Measurements from ENCODE around the gene RAI14.

The RAI14 gene

DNA sequence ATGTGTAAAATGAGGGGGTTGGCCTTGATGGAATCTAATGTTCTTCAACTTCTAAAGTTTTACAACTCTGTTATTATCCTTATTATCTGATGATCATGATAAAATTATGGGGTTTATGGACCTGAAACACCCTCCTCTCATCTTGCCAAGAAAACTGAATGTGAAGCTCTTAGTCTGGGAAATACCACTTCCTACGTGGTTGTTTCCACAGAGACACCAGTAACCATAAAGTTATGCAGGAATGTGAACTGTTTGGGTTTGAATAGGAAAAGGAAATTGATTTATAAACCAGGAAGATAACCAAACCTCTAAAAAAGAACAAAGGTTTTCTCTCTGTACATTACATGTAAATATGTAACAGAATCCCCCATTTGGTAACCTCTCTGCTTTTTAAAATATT is 28.3 kb upstream of the RAI14 start:
- H2BK15ac ChIP-seq (ENCODE audit: low read depth, poor library complexity, severe bottlenecking) = no peak overlapping the region
- DNase-seq = peak; percentile 79
- H2AFZ ChIP-seq (ENCODE audit: low read depth, low read length) = no peak overlapping the region
- H3K4me1 ChIP-seq (ENCODE audit: control insufficient read depth, insufficient read depth, low read depth, low read length) = peaks cover 4% of the 10 kb centered on the region
- no peak overlapping the region for H2BK12ac ChIP-seq (ENCODE audit: low read length in 2 of 2)
- no peak overlapping the region for H3K9ac ChIP-seq (ENCODE audit: low read length)
- H2BK5ac ChIP-seq (ENCODE audit: low read depth, low read length, poor library complexity, severe bottlenecking) = no peak overlapping the region
- no peak overlapping the region for H2AK5ac ChIP-seq (ENCODE audit: low read length, severe bottlenecking)
- H3K23ac ChIP-seq (ENCODE audit: low read length in 2 of 2) = no peak overlapping the region
- no peak overlapping the region for H4K91ac ChIP-seq (ENCODE audit: low read length)
- no peak overlapping the region for H3K14ac ChIP-seq (ENCODE audit: low read length in 2 of 2)
- H2BK120ac ChIP-seq (ENCODE audit: low read depth, low read length) = no peak overlapping the region
- H3K4me2 ChIP-seq (ENCODE audit: low read length, poor library complexity, severe bottlenecking) = no peak overlapping the region
- no peak overlapping the region for H4K8ac ChIP-seq (ENCODE audit: low read length)
- H3K27me3 ChIP-seq (ENCODE audit: control insufficient read depth in 1 of 2, insufficient read depth in 1 of 2, low read length in 2 of 2) = no peaks in the 10 kb centered on the region
- no peaks in the 10 kb centered on the region for H3K79me1 ChIP-seq (replicated peaks; ENCODE audit: low read length, poor library complexity, severe bottlenecking)
- H3K18ac ChIP-seq (ENCODE audit: low read depth in 1 of 2, low read length in 2 of 2) = no peak overlapping the region
- no CpG with 5 or more reads among the region's 1 CpG for WGBS
- no peaks in the 10 kb centered on the region for H3K36me3 ChIP-seq (ENCODE audit: control insufficient read depth in 1 of 2, insufficient read depth in 2 of 2, low read depth in 1 of 2, low read length in 2 of 2)
- no peak overlapping the region for H3K4me3 ChIP-seq (ENCODE audit: insufficient read depth in 1 of 2, low read depth in 1 of 2, low read length in 2 of 2)
- no peak overlapping the region for H3K4ac ChIP-seq (ENCODE audit: low read depth in 1 of 2, low read length in 2 of 2)
- H3K27ac ChIP-seq (ENCODE audit: low read length, poor library complexity, severe bottlenecking) = peak overlapping the region; percentile 28
- no peaks in the 10 kb centered on the region for H3K9me3 ChIP-seq (ENCODE audit: control insufficient read depth, low read length)

DNA sequence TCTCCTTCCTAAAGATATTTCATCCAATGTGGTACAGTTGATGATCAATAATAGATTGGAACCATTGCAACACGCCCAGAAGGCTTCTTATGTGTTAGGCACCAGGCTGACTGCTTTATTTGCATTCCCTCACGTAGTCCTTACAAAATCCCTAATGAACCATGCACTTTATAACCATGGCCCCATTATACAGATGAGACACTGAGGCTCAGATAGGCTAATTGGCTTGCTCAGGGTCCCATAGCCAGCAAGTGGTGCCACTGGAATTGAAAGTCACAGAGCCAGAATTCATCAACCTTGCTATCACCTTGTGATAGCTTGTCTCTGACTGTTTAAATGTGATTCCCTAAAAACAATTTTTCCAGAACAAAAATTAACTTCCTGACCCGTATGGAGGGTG is 27.8 kb upstream of the RAI14 start:
- no peaks in the 10 kb centered on the region for H3K36me3 ChIP-seq (ENCODE audit: control insufficient read depth in 1 of 2, insufficient read depth in 2 of 2, low read depth in 1 of 2, low read length in 2 of 2)
- no peaks in the 10 kb centered on the region for H3K9me3 ChIP-seq (ENCODE audit: control insufficient read depth, low read length)
- peak overlapping the region; percentile 45 for H4K91ac ChIP-seq (ENCODE audit: low read length)
- H2BK5ac ChIP-seq (ENCODE audit: low read depth, low read length, poor library complexity, severe bottlenecking) = no peak overlapping the region
- no peaks in the 10 kb centered on the region for H3K27me3 ChIP-seq (ENCODE audit: control insufficient read depth in 1 of 2, insufficient read depth in 1 of 2, low read length in 2 of 2)
- H2BK120ac ChIP-seq (ENCODE audit: low read depth, low read length) = peak overlapping the region; percentile 71
- peak overlapping the region; percentile 87 to 93 for H2BK12ac ChIP-seq (ENCODE audit: low read length in 2 of 2)
- H2AFZ ChIP-seq (ENCODE audit: low read depth, low read length) = no peak overlapping the region
- H3K4me2 ChIP-seq (ENCODE audit: low read length, poor library complexity, severe bottlenecking) = no peak overlapping the region
- peaks cover 4% of the 10 kb centered on the region for H3K4me1 ChIP-seq (ENCODE audit: control insufficient read depth, insufficient read depth, low read depth, low read length)
- no peak overlapping the region for H2BK15ac ChIP-seq (ENCODE audit: low read depth, poor library complexity, severe bottlenecking)
- no peak overlapping the region for H3K23ac ChIP-seq (ENCODE audit: low read length in 2 of 2)
- H3K4me3 ChIP-seq (ENCODE audit: insufficient read depth in 1 of 2, low read depth in 1 of 2, low read length in 2 of 2) = no peak overlapping the region
- no peak overlapping the region for H3K4ac ChIP-seq (ENCODE audit: low read depth in 1 of 2, low read length in 2 of 2)
- peak overlapping the region; percentile 82 to 89 for H3K18ac ChIP-seq (ENCODE audit: low read depth in 1 of 2, low read length in 2 of 2)
- H4K8ac ChIP-seq (ENCODE audit: low read length) = peak overlapping the region; percentile 86
- peak overlapping the region; percentile 28 for H3K27ac ChIP-seq (ENCODE audit: low read length, poor library complexity, severe bottlenecking)
- DNase-seq = no peak
- H3K14ac ChIP-seq (ENCODE audit: low read length in 2 of 2) = peak overlapping the region in 1 of 2 experiments; percentile 62
- WGBS = 73% methylated on average over 2 of the region's 3 CpGs
- H2AK5ac ChIP-seq (ENCODE audit: low read length, severe bottlenecking) = peak overlapping the region; percentile 97
- no peak overlapping the region for H3K9ac ChIP-seq (ENCODE audit: low read length)
- no peaks in the 10 kb centered on the region for H3K79me1 ChIP-seq (replicated peaks; ENCODE audit: low read length, poor library complexity, severe bottlenecking)

DNA sequence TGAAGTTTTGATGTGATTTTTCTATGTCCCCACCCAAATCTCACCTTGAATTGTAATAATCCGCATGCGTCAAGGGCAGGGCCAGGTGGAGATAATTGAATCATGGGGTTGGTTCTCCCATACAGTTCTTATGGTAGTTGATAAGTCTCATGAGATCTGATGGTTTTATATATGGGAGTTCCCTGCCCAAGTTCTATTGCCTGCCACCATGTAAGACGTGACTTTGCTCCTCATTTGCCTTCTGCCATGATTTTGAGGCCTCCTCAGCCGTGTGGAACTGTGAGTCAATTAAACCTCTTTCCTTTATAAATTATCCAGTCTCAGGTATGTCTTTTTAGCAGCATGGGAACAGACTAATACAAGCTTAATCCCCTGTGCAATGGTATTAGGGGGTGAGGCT is 25.5 kb upstream of the RAI14 start:
- no peaks in the 10 kb centered on the region for H3K36me3 ChIP-seq (ENCODE audit: control insufficient read depth in 1 of 2, insufficient read depth in 2 of 2, low read depth in 1 of 2, low read length in 2 of 2)
- no peak overlapping the region for H3K18ac ChIP-seq (ENCODE audit: low read depth in 1 of 2, low read length in 2 of 2)
- no peak overlapping the region for H3K9ac ChIP-seq (ENCODE audit: low read length)
- no peak overlapping the region for H2BK15ac ChIP-seq (ENCODE audit: low read depth, poor library complexity, severe bottlenecking)
- no peak overlapping the region for H4K8ac ChIP-seq (ENCODE audit: low read length)
- H3K79me1 ChIP-seq (replicated peaks; ENCODE audit: low read length, poor library complexity, severe bottlenecking) = no peaks in the 10 kb centered on the region
- peaks cover 2% of the 10 kb centered on the region for H3K4me1 ChIP-seq (ENCODE audit: control insufficient read depth, insufficient read depth, low read depth, low read length)
- no peak overlapping the region for H4K91ac ChIP-seq (ENCODE audit: low read length)
- no peak overlapping the region for H3K27ac ChIP-seq (ENCODE audit: low read length, poor library complexity, severe bottlenecking)
- no peak for DNase-seq
- no peak overlapping the region for H2AFZ ChIP-seq (ENCODE audit: low read depth, low read length)
- H2AK5ac ChIP-seq (ENCODE audit: low read length, severe bottlenecking) = no peak overlapping the region
- no peaks in the 10 kb centered on the region for H3K9me3 ChIP-seq (ENCODE audit: control insufficient read depth, low read length)
- H3K4me2 ChIP-seq (ENCODE audit: low read length, poor library complexity, severe bottlenecking) = no peak overlapping the region
- H3K4me3 ChIP-seq (ENCODE audit: insufficient read depth in 1 of 2, low read depth in 1 of 2, low read length in 2 of 2) = no peak overlapping the region
- H3K4ac ChIP-seq (ENCODE audit: low read depth in 1 of 2, low read length in 2 of 2) = no peak overlapping the region
- H3K23ac ChIP-seq (ENCODE audit: low read length in 2 of 2) = no peak overlapping the region
- no peak overlapping the region for H2BK12ac ChIP-seq (ENCODE audit: low read length in 2 of 2)
- H2BK120ac ChIP-seq (ENCODE audit: low read depth, low read length) = no peak overlapping the region
- 98% methylated on average over 4 of the region's 4 CpGs for WGBS
- no peaks in the 10 kb centered on the region for H3K27me3 ChIP-seq (ENCODE audit: control insufficient read depth in 1 of 2, insufficient read depth in 1 of 2, low read length in 2 of 2)
- H3K14ac ChIP-seq (ENCODE audit: low read length in 2 of 2) = no peak overlapping the region
- no peak overlapping the region for H2BK5ac ChIP-seq (ENCODE audit: low read depth, low read length, poor library complexity, severe bottlenecking)

DNA sequence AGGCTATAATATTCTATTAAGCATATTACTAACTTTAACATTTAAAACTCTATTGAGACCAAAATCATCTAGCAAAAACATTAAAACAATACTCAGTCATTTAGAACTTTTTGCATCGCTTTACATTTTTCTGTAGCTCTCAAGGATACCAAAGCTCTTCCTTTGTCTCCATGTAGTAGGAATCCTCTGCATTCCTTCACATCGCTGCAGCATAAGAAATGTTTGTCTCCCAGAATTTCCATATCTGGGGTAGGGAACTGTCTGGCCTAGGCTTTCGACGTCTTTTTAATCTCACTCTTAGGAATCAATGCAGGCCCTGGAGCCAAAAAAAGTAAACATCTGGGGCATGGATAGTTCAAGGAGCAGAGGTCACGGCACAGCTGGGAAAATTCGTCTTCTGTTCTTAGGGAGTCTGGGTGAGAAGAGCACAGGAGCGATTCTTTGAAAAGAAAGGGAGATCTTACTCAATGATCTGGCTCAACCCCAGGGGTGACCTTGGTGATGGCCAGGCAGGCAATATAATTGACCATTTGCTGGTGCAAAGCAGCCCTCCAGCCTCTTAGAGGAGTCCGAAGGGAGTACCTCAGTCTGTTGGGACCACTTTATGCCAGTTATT is 23.2 kb upstream of the RAI14 start:
- no peaks in the 10 kb centered on the region for H3K79me1 ChIP-seq (replicated peaks; ENCODE audit: low read length, poor library complexity, severe bottlenecking)
- no peak for DNase-seq

More for the DNA sequence above, 23.2 kb upstream of the RAI14 start:
- no peak overlapping the region for H2AK5ac ChIP-seq (ENCODE audit: low read length, severe bottlenecking)
- no peak overlapping the region for H2AFZ ChIP-seq (ENCODE audit: low read depth, low read length)
- no peak overlapping the region for H2BK12ac ChIP-seq (ENCODE audit: low read length in 2 of 2)
- peak overlapping the region in 1 of 2 experiments; percentile 26 for H3K18ac ChIP-seq (ENCODE audit: low read depth in 1 of 2, low read length in 2 of 2)
- no peak overlapping the region for H2BK5ac ChIP-seq (ENCODE audit: low read depth, low read length, poor library complexity, severe bottlenecking)
- H4K8ac ChIP-seq (ENCODE audit: low read length) = no peak overlapping the region
- H3K4me1 ChIP-seq (ENCODE audit: control insufficient read depth, insufficient read depth, low read depth, low read length) = peaks cover 2% of the 10 kb centered on the region
- no peaks in the 10 kb centered on the region for H3K9me3 ChIP-seq (ENCODE audit: control insufficient read depth, low read length)
- H3K27me3 ChIP-seq (ENCODE audit: control insufficient read depth in 1 of 2, insufficient read depth in 1 of 2, low read length in 2 of 2) = no peaks in the 10 kb centered on the region
- H3K23ac ChIP-seq (ENCODE audit: low read length in 2 of 2) = no peak overlapping the region
- H2BK120ac ChIP-seq (ENCODE audit: low read depth, low read length) = no peak overlapping the region
- no peaks in the 10 kb centered on the region for H3K36me3 ChIP-seq (ENCODE audit: control insufficient read depth in 1 of 2, insufficient read depth in 2 of 2, low read depth in 1 of 2, low read length in 2 of 2)
- H3K4me2 ChIP-seq (ENCODE audit: low read length, poor library complexity, severe bottlenecking) = no peak overlapping the region
- H3K4ac ChIP-seq (ENCODE audit: low read depth in 1 of 2, low read length in 2 of 2) = no peak overlapping the region
- H3K9ac ChIP-seq (ENCODE audit: low read length) = no peak overlapping the region
- WGBS = 56% methylated on average over 8 of the region's 8 CpGs
- no peak overlapping the region for H4K91ac ChIP-seq (ENCODE audit: low read length)
- H3K14ac ChIP-seq (ENCODE audit: low read length in 2 of 2) = no peak overlapping the region
- no peak overlapping the region for H3K4me3 ChIP-seq (ENCODE audit: insufficient read depth in 1 of 2, low read depth in 1 of 2, low read length in 2 of 2)
- H2BK15ac ChIP-seq (ENCODE audit: low read depth, poor library complexity, severe bottlenecking) = no peak overlapping the region
- no peak overlapping the region for H3K27ac ChIP-seq (ENCODE audit: low read length, poor library complexity, severe bottlenecking)
